HepG2 (cell line): ENCODE data around the gene LEPROT. TPM values are rescaled to one million over a fixed set of nuclear protein-coding genes. Genes with fewer than 3 reads are reported as not detected.

Experiments
- ASH2L ChIP-seq: fragments of 300-600, 200-600 bp; sonication (generic); IDR thresholded peaks from 2 replicates; pipeline ENCODE4 v1.7.0; 2017; ENCODE audit warnings: low read depth, mild to moderate bottlenecking, moderate library complexity, mixed read lengths, low read length; ENCODE audit not compliant: insufficient read length
- BHLHE40 ChIP-seq: IDR thresholded peaks from 2 replicates; pipeline ENCODE4 v1.6.1; 2011; ENCODE audit warnings: low read length, improper control_type of control experiment
- BORCS8-MEF2B ChIP-seq: sonication (generic); formaldehyde crosslinking; IDR thresholded peaks from 2 replicates; pipeline ENCODE4 v1.8.0; 2022; ENCODE audit warnings: mild to moderate bottlenecking, missing genetic modification reagents
- CEBPG ChIP-seq: IDR thresholded peaks from 2 replicates; pipeline ENCODE4 v1.6.1; 2016
- CHCHD3 ChIP-seq: sonication (generic); formaldehyde crosslinking; IDR thresholded peaks from 2 replicates; pipeline ENCODE4 v1.8.0; 2022; ENCODE audit warnings: mild to moderate bottlenecking, missing genetic modification reagents, moderate library complexity
- MTF1 ChIP-seq: sonication (generic); formaldehyde crosslinking; IDR thresholded peaks from 2 replicates; pipeline ENCODE4 v1.5.0; 2020; ENCODE audit warnings: missing genetic modification reagents
- PITX1 ChIP-seq: sonication (generic); formaldehyde crosslinking; IDR thresholded peaks from 2 replicates; pipeline ENCODE4 v1.5.1; 2020; ENCODE audit warnings: mild to moderate bottlenecking, missing genetic modification reagents
- RNF2 ChIP-seq: fragments of 450-650 bp; conservative IDR thresholded peaks from 2 replicates; pipeline ENCODE4 v1.6.1; 2016; ENCODE audit warnings: low read depth
- SP1 ChIP-seq, 2 experiments: fragments of 450-650 bp in 1 of 2; sonication (generic) in 1 of 2; formaldehyde crosslinking in 1 of 2; IDR thresholded peaks; 2 replicates each; pipeline versions ENCODE4 v1.4.0 to v1.6.1; 2016 to 2020; ENCODE audit warnings: missing genetic modification reagents in 1 of 2
- TBP ChIP-seq: sonication (generic); formaldehyde crosslinking; IDR thresholded peaks from 2 replicates; pipeline ENCODE4 v1.5.0; 2020; ENCODE audit warnings: missing genetic modification reagents
- ZNF101 ChIP-seq: sonication (generic); formaldehyde crosslinking; IDR thresholded peaks from 2 replicates; pipeline ENCODE4 v1.4.0; 2020; ENCODE audit warnings: mild to moderate bottlenecking, low read depth, missing genetic modification reagents, borderline replicate concordance
- ZNF180 ChIP-seq: sonication (generic); formaldehyde crosslinking; IDR thresholded peaks from 2 replicates; pipeline ENCODE4 v1.4.0; 2020; ENCODE audit warnings: low read depth, missing genetic modification reagents, borderline replicate concordance
- ZNF3 ChIP-seq: IDR thresholded peaks from 2 replicates; pipeline ENCODE4 v1.7.0; 2017; ENCODE audit warnings: inconsistent platforms
- ZNF34 ChIP-seq: sonication (generic); formaldehyde crosslinking; IDR thresholded peaks from 2 replicates; pipeline ENCODE4 v1.4.0; 2020; ENCODE audit warnings: mild to moderate bottlenecking, missing genetic modification reagents, borderline replicate concordance
- ZNF605 ChIP-seq: sonication (generic); formaldehyde crosslinking; IDR thresholded peaks from 2 replicates; pipeline ENCODE4 v1.8.0; 2022; ENCODE audit warnings: mild to moderate bottlenecking, missing genetic modification reagents
- ZSCAN30 ChIP-seq: sonication (generic); formaldehyde crosslinking; IDR thresholded peaks from 2 replicates; pipeline ENCODE4 v1.5.0; 2020; ENCODE audit warnings: mild to moderate bottlenecking, missing genetic modification reagents
- polyA plus RNA-seq, 8 experiments: library from polyadenylated mRNA; depleted of rRNA in 3 of 8; stranded (reverse) in 7 of 8; unstranded in 1 of 8; fragments of >200 nt; fragmentation: Illumina TruSeq in 4 of 8; extraction: Trizol in 4 of 8; gene quantifications; 2 replicates each; pipeline versions ENCODE4 v1.2.1 to v1.2.3, GENCODE V29; 2011 to 2016; ENCODE audit warnings: low read depth in 4 of 8, missing spikeins in 1 of 8, mixed read lengths in 1 of 8; ENCODE audit not compliant: insufficient read depth in 1 of 8
- total RNA-seq, 5 experiments: library from RNA; depleted of rRNA; stranded (reverse); fragments of >200 nt; fragmentation: Illumina TruSeq; extraction: Trizol; gene quantifications; 2 replicates each; pipeline ENCODE4 v1.2.3, GENCODE V29; 2016; ENCODE audit warnings: low read depth in 1 of 5
- TF ChIP-seq, protein P1 (sequence below): sonication (generic); formaldehyde crosslinking; conservative IDR thresholded peaks from 2 replicates; pipeline ENCODE4 v1.8.0; 2022; ENCODE audit warnings: mild to moderate bottlenecking, moderate library complexity, missing genetic modification reagents
- TF ChIP-seq, protein P2 (sequence below): sonication (generic); formaldehyde crosslinking; IDR thresholded peaks from 2 replicates; pipeline ENCODE4 v1.5.0; 2020; ENCODE audit warnings: missing genetic modification reagents, mild to moderate bottlenecking, borderline replicate concordance
- TF ChIP-seq, protein P3 (sequence below): sonication (generic); formaldehyde crosslinking; IDR thresholded peaks from 2 replicates; pipeline ENCODE4 v1.4.0; 2020; ENCODE audit warnings: missing genetic modification reagents, borderline replicate concordance
- TF ChIP-seq, protein P4 (sequence below): sonication (generic); formaldehyde crosslinking; conservative IDR thresholded peaks from 2 replicates; pipeline ENCODE4 v1.5.0; 2020; ENCODE audit warnings: missing genetic modification reagents
- TF ChIP-seq, protein P5 (sequence below): sonication (generic); formaldehyde crosslinking; IDR thresholded peaks from 2 replicates; pipeline ENCODE4 v1.4.0; 2020; ENCODE audit warnings: missing genetic modification reagents, borderline replicate concordance

The LEPROT gene
- total and polyA plus RNA-seq, 2 of the 13 experiments (the other 11 are each of a cell fraction or from before 2014, with no cell fraction given) = 36.8 to 51.4 TPM

DNA sequence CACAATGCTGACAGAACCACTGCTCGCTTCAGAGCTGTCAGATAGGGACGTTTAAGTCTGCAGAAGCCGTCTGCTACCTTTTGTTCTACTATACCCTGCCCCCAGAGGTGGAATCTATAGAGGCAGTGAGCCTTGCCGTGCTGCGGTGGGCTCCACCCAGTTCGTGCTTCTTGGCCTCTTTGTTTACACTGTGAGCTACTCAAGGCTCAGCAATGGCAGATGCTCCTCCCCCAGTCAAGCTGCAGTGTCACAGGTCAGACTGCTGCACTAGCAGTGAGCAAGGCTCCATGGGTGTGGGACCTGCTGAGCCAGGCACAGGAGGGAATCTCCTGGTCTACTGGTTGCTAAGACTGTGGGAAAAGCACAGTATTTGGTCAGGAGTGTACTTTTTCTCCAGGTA, 47.1 kb downstream of the LEPROT start (continued):
- TF ChIP-seq, protein P1, sequence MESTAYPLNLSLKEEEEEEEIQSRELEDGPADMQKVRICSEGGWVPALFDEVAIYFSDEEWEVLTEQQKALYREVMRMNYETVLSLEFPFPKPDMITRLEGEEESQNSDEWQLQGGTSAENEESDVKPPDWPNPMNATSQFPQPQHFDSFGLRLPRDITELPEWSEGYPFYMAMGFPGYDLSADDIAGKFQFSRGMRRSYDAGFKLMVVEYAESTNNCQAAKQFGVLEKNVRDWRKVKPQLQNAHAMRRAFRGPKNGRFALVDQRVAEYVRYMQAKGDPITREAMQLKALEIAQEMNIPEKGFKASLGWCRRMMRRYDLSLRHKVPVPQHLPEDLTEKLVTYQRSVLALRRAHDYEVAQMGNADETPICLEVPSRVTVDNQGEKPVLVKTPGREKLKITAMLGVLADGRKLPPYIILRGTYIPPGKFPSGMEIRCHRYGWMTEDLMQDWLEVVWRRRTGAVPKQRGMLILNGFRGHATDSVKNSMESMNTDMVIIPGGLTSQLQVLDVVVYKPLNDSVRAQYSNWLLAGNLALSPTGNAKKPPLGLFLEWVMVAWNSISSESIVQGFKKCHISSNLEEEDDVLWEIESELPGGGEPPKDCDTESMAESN (CRISPR knock-in tag) = 0 out of 2 replicates have a peak, but pooled peaks have one; percentile 40
- TF ChIP-seq CEBPG (CRISPR knock-in tag) = no peak
- TF ChIP-seq CHCHD3 (CRISPR knock-in tag) = no peak
- TF ChIP-seq BHLHE40 = peak; percentile 56; the same call in 1 of the 2 replicates
- TF ChIP-seq ZNF101 = no peak
- TF ChIP-seq TBP (CRISPR knock-in tag) = no peak
- TF ChIP-seq ZNF34 (CRISPR knock-in tag) = no peak
- TF ChIP-seq RNF2 = peak; percentile 66; the same call in 1 of the 2 replicates
- TF ChIP-seq SP1 (IDR thresholded peaks at IDR 0.05) = no peak
- 0 out of 2 replicates have a peak, but pooled peaks have one; percentile 26 for TF ChIP-seq SP1 (CRISPR knock-in tag; IDR thresholded peaks at IDR 0.05)
- no peak for TF ChIP-seq ASH2L
- TF ChIP-seq PITX1 (CRISPR knock-in tag) = peak; percentile 94
- TF ChIP-seq, protein P2, sequence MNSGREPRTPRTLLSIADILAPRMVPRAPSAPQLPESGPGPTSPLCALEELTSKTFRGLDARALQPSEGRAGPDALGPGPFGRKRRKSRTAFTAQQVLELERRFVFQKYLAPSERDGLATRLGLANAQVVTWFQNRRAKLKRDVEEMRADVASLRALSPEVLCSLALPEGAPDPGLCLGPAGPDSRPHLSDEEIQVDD = no peak
- no peak for TF ChIP-seq ZNF605 (CRISPR knock-in tag)
- TF ChIP-seq ZSCAN30 = no peak
- TF ChIP-seq, protein P3, sequence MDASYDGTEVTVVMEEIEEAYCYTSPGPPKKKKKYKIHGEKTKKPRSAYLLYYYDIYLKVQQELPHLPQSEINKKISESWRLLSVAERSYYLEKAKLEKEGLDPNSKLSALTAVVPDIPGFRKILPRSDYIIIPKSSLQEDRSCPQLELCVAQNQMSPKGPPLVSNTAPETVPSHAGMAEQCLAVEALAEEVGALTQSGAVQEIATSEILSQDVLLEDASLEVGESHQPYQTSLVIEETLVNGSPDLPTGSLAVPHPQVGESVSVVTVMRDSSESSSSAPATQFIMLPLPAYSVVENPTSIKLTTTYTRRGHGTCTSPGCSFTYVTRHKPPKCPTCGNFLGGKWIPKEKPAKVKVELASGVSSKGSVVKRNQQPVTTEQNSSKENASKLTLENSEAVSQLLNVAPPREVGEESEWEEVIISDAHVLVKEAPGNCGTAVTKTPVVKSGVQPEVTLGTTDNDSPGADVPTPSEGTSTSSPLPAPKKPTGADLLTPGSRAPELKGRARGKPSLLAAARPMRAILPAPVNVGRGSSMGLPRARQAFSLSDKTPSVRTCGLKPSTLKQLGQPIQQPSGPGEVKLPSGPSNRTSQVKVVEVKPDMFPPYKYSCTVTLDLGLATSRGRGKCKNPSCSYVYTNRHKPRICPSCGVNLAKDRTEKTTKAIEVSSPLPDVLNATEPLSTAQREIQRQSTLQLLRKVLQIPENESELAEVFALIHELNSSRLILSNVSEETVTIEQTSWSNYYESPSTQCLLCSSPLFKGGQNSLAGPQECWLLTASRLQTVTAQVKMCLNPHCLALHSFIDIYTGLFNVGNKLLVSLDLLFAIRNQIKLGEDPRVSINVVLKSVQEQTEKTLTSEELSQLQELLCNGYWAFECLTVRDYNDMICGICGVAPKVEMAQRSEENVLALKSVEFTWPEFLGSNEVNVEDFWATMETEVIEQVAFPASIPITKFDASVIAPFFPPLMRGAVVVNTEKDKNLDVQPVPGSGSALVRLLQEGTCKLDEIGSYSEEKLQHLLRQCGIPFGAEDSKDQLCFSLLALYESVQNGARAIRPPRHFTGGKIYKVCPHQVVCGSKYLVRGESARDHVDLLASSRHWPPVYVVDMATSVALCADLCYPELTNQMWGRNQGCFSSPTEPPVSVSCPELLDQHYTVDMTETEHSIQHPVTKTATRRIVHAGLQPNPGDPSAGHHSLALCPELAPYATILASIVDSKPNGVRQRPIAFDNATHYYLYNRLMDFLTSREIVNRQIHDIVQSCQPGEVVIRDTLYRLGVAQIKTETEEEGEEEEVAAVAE (CRISPR knock-in tag) = no peak
- TF ChIP-seq, protein P4, sequence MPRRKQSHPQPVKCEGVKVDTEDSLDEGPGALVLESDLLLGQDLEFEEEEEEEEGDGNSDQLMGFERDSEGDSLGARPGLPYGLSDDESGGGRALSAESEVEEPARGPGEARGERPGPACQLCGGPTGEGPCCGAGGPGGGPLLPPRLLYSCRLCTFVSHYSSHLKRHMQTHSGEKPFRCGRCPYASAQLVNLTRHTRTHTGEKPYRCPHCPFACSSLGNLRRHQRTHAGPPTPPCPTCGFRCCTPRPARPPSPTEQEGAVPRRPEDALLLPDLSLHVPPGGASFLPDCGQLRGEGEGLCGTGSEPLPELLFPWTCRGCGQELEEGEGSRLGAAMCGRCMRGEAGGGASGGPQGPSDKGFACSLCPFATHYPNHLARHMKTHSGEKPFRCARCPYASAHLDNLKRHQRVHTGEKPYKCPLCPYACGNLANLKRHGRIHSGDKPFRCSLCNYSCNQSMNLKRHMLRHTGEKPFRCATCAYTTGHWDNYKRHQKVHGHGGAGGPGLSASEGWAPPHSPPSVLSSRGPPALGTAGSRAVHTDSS = no peak
- TF ChIP-seq ZNF180 (CRISPR knock-in tag) = no peak
- TF ChIP-seq BORCS8-MEF2B = peak; percentile 62; the same call in 1 of the 2 replicates
- TF ChIP-seq ZNF3 (CRISPR knock-in tag) = no peak
- TF ChIP-seq, protein P5, sequence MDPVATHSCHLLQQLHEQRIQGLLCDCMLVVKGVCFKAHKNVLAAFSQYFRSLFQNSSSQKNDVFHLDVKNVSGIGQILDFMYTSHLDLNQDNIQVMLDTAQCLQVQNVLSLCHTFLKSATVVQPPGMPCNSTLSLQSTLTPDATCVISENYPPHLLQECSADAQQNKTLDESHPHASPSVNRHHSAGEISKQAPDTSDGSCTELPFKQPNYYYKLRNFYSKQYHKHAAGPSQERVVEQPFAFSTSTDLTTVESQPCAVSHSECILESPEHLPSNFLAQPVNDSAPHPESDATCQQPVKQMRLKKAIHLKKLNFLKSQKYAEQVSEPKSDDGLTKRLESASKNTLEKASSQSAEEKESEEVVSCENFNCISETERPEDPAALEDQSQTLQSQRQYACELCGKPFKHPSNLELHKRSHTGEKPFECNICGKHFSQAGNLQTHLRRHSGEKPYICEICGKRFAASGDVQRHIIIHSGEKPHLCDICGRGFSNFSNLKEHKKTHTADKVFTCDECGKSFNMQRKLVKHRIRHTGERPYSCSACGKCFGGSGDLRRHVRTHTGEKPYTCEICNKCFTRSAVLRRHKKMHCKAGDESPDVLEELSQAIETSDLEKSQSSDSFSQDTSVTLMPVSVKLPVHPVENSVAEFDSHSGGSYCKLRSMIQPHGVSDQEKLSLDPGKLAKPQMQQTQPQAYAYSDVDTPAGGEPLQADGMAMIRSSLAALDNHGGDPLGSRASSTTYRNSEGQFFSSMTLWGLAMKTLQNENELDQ = no peak
- no peak for TF ChIP-seq MTF1
